HUES48 (cell line): ENCODE results near the gene ATG7.

Source experiments
- H3K27ac ChIP-seq: one replicate; pipeline ENCODE4 v1.7.0; 2013; ENCODE audit warnings: low read depth, low read length, inconsistent platforms
- H3K27me3 ChIP-seq: 2 replicates; pipeline ENCODE4 v1.6.1; 2013; ENCODE audit warnings: mild to moderate bottlenecking, low read length; ENCODE audit not compliant: control insufficient read depth, insufficient read depth
- H3K36me3 ChIP-seq: 2 replicates; pipeline ENCODE4 v1.6.1; 2013; ENCODE audit warnings: low read length; ENCODE audit not compliant: control insufficient read depth, insufficient read depth
- H3K4me1 ChIP-seq: 2 replicates; pipeline ENCODE4 v1.6.1; 2013; ENCODE audit warnings: mild to moderate bottlenecking, low read length; ENCODE audit not compliant: control insufficient read depth, insufficient read depth
- H3K4me3 ChIP-seq: 2 replicates; pipeline ENCODE4 v1.5.1; 2013; ENCODE audit warnings: mild to moderate bottlenecking, low read depth, low read length
- H3K9ac ChIP-seq: 2 replicates; pipeline ENCODE4 v1.6.1; 2013; ENCODE audit warnings: mild to moderate bottlenecking, low read depth, low read length, moderate library complexity
- H3K9me3 ChIP-seq: 2 replicates; pipeline ENCODE4 v1.6.1; 2013; ENCODE audit warnings: low read length; ENCODE audit not compliant: control insufficient read depth, insufficient read depth

Gene ATG7

GRCh38 chr3:11410564-11410963 is 138.4 kb downstream of the ATG7 start:
- Histone ChIP-seq H3K4me3 (no peak overlapping the region), H3K4me1 (no peaks in the 10 kb centered on the region), H3K9me3 (peaks cover 3% of the 10 kb centered on the region; the same call in 1 of the 2 replicates), H3K36me3 (no peaks in the 10 kb centered on the region), H3K27ac (no peak overlapping the region), H3K9ac (no peak overlapping the region), H3K27me3 (no peaks in the 10 kb centered on the region)

GRCh38 chr3:11411956-11412355 is 139.8 kb downstream of the ATG7 start:
- Histone ChIP-seq H3K4me3 (no peak overlapping the region), H3K27me3 (no peaks in the 10 kb centered on the region), H3K9me3 (peaks cover 3% of the 10 kb centered on the region; the same call in 1 of the 2 replicates), H3K4me1 (no peaks in the 10 kb centered on the region), H3K27ac (no peak overlapping the region), H3K9ac (no peak overlapping the region), H3K36me3 (no peaks in the 10 kb centered on the region)

- no peak overlapping the region for H3K4me3 ChIP-seq
- H3K4me1 ChIP-seq: no peaks in the 10 kb centered on the region
- peaks cover 3% of the 10 kb centered on the region; the same call in 1 of the 2 replicates for H3K9me3 ChIP-seq
- H3K9ac ChIP-seq: no peak overlapping the region
- H3K27me3 ChIP-seq: no peaks in the 10 kb centered on the region
- H3K36me3 ChIP-seq: no peaks in the 10 kb centered on the region
- H3K27ac ChIP-seq: no peak overlapping the region
Observed at GRCh38 chr3:11413071-11413470, 140.9 kb downstream of the ATG7 start.

- H3K4me3 ChIP-seq: no peak overlapping the region
- no peaks in the 10 kb centered on the region for H3K4me1 ChIP-seq
- no peaks in the 10 kb centered on the region for H3K9me3 ChIP-seq
- H3K27ac ChIP-seq: no peak overlapping the region
- H3K36me3 ChIP-seq: no peaks in the 10 kb centered on the region
- no peaks in the 10 kb centered on the region for H3K27me3 ChIP-seq
- no peak overlapping the region for H3K9ac ChIP-seq
Observed at GRCh38 chr3:11415099-11415498, 142.9 kb downstream of the ATG7 start.

- no peaks in the 10 kb centered on the region for H3K4me1 ChIP-seq
- no peak overlapping the region for H3K27ac ChIP-seq
- H3K4me3 ChIP-seq: no peak overlapping the region
- no peak overlapping the region for H3K9ac ChIP-seq
- no peaks in the 10 kb centered on the region for H3K27me3 ChIP-seq
- H3K9me3 ChIP-seq: no peaks in the 10 kb centered on the region
- no peaks in the 10 kb centered on the region for H3K36me3 ChIP-seq
Observed at GRCh38 chr3:11420066-11420465, 147.9 kb downstream of the ATG7 start.

GRCh38 chr3:11422291-11422690 is 150.1 kb downstream of the ATG7 start:
- no peaks in the 10 kb centered on the region for H3K27me3 ChIP-seq
- H3K9me3 ChIP-seq: no peaks in the 10 kb centered on the region

GRCh38 chr3:11423868-11424267 is 151.7 kb downstream of the ATG7 start:
- Histone ChIP-seq H3K27me3 (no peaks in the 10 kb centered on the region), H3K9ac (no peak overlapping the region), H3K4me3 (no peak overlapping the region), H3K36me3 (no peaks in the 10 kb centered on the region), H3K27ac (no peak overlapping the region), H3K9me3 (no peaks in the 10 kb centered on the region), H3K4me1 (no peaks in the 10 kb centered on the region)

More at GRCh38 chr3:11422291-11422690, 150.1 kb downstream of the ATG7 start:
- H3K9ac ChIP-seq: no peak overlapping the region
- H3K36me3 ChIP-seq: no peaks in the 10 kb centered on the region
- no peak overlapping the region for H3K4me3 ChIP-seq
- no peaks in the 10 kb centered on the region for H3K4me1 ChIP-seq
- H3K27ac ChIP-seq: no peak overlapping the region

GRCh38 chr3:11424277-11424676 is 152.1 kb downstream of the ATG7 start:
- no peaks in the 10 kb centered on the region for H3K9me3 ChIP-seq
- no peaks in the 10 kb centered on the region for H3K27me3 ChIP-seq
- H3K9ac ChIP-seq: no peak overlapping the region
- H3K36me3 ChIP-seq: no peaks in the 10 kb centered on the region
- H3K4me1 ChIP-seq: no peaks in the 10 kb centered on the region
- no peak overlapping the region for H3K27ac ChIP-seq
- H3K4me3 ChIP-seq: no peak overlapping the region

- no peak overlapping the region for H3K27ac ChIP-seq
Observed at GRCh38 chr3:11430207-11430606, 158.0 kb downstream of the ATG7 start.

GRCh38 chr3:11430624-11431023 is 158.4 kb downstream of the ATG7 start:
- H3K4me1 ChIP-seq: 0 out of 2 replicates have a peak, but pooled peaks cover 4% of the 10 kb centered on the region
- no peak overlapping the region for H3K27ac ChIP-seq
- no peaks in the 10 kb centered on the region for H3K36me3 ChIP-seq
- H3K9me3 ChIP-seq: no peaks in the 10 kb centered on the region
- no peak overlapping the region for H3K9ac ChIP-seq
- no peak overlapping the region for H3K4me3 ChIP-seq
- H3K27me3 ChIP-seq: no peaks in the 10 kb centered on the region

More at GRCh38 chr3:11430207-11430606, 158.0 kb downstream of the ATG7 start:
- H3K9ac ChIP-seq: no peak overlapping the region
- H3K9me3 ChIP-seq: no peaks in the 10 kb centered on the region
- 0 out of 2 replicates have a peak, but pooled peaks cover 4% of the 10 kb centered on the region for H3K4me1 ChIP-seq
- H3K27me3 ChIP-seq: no peaks in the 10 kb centered on the region
- no peaks in the 10 kb centered on the region for H3K36me3 ChIP-seq
- H3K4me3 ChIP-seq: no peak overlapping the region

- Histone ChIP-seq H3K9ac (no peak overlapping the region), H3K27me3 (no peaks in the 10 kb centered on the region), H3K4me1 (0 out of 2 replicates have a peak, but pooled peaks cover 4% of the 10 kb centered on the region), H3K4me3 (no peak overlapping the region), H3K9me3 (no peaks in the 10 kb centered on the region), H3K27ac (no peak overlapping the region), H3K36me3 (no peaks in the 10 kb centered on the region)
Observed at GRCh38 chr3:11431319-11431718, 159.1 kb downstream of the ATG7 start.
